WERI-Rb-1 (cell line): Measurements from ENCODE around the gene PDE6G.

Experiments used
- DNase-seq: peaks from one replicate; pipeline ENCODE4 v3.0.0-alpha.2; 2020
- H3K27ac ChIP-seq: fragments of 250-450 bp; sonication (Bioruptor Pico); 2 replicates; pipeline ENCODE4 v1.5.1; 2020; ENCODE audit warnings: mild to moderate bottlenecking, moderate library complexity
- H3K27me3 ChIP-seq: fragments of 250-450 bp; sonication (Bioruptor Pico); 2 replicates; pipeline ENCODE4 v1.5.1; 2021; ENCODE audit warnings: mild to moderate bottlenecking, low read depth, moderate library complexity; ENCODE audit not compliant: insufficient read depth, severe bottlenecking
- H3K36me3 ChIP-seq: fragments of 250-450 bp; sonication (Bioruptor Pico); 2 replicates; pipeline ENCODE4 v1.5.1; 2020; ENCODE audit warnings: mild to moderate bottlenecking, moderate library complexity
- H3K4me3 ChIP-seq: 2 replicates; pipeline ENCODE4 v1.5.1; 2011; ENCODE audit warnings: low read depth, mild to moderate bottlenecking, control low read depth, low read length
- H3K9me3 ChIP-seq: fragments of 250-450 bp; sonication (Bioruptor Pico); 2 replicates; pipeline ENCODE4 v1.5.1; 2021; ENCODE audit warnings: mild to moderate bottlenecking, moderate library complexity; ENCODE audit not compliant: severe bottlenecking
- CTCF ChIP-seq: IDR thresholded peaks from 2 replicates; pipeline ENCODE4 v1.5.1; 2011; ENCODE audit warnings: low read depth, mild to moderate bottlenecking, control low read depth, inconsistent platforms, low read length

The PDE6G gene

DNA sequence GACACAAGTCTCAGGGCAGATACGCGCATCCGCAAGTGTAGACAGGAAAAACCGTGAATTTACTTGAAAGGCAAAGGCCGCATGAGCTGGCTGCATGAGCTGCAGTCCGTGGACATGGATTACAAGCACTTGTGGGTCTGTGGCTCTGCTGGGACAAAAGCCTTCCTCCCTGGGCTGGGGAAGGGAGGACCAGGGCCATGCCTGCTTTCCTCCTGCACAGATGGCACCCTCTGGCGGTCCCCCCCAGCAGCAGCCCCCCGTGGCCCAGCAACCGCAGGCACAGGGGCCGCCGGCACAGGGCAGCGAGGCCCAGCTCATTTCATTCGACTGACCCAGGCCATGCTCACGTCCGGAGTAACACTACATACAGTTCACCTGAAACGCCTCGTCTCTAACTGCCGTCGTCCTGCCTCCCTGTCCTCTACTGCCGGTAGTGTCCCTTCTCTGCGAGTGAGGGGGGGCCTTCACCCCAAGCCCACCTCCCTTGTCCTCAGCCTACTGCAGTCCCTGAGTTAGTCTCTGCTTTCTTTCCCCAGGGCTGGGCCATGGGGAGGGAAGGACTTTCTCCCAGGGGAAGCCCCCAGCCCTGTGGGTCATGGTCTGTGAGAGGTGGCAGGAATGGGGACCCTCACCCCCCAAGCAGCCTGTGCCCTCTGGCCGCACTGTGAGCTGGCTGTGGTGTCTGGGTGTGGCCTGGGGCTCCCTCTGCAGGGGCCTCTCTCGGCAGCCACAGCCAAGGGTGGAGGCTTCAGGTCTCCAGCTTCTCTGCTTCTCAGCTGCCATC lies 45.1 kb upstream of the PDE6G start:
- H3K36me3 ChIP-seq = peaks cover 95% of the 10 kb centered on the region
- H3K27me3 ChIP-seq = no peaks in the 10 kb centered on the region
- H3K4me3 ChIP-seq = peak overlapping the region; percentile 68
- no peaks in the 10 kb centered on the region for H3K9me3 ChIP-seq
- H3K27ac ChIP-seq = peak overlapping the region; percentile 97
- peak; percentile 46 for TF ChIP-seq CTCF
- DNase-seq = no peak

DNA sequence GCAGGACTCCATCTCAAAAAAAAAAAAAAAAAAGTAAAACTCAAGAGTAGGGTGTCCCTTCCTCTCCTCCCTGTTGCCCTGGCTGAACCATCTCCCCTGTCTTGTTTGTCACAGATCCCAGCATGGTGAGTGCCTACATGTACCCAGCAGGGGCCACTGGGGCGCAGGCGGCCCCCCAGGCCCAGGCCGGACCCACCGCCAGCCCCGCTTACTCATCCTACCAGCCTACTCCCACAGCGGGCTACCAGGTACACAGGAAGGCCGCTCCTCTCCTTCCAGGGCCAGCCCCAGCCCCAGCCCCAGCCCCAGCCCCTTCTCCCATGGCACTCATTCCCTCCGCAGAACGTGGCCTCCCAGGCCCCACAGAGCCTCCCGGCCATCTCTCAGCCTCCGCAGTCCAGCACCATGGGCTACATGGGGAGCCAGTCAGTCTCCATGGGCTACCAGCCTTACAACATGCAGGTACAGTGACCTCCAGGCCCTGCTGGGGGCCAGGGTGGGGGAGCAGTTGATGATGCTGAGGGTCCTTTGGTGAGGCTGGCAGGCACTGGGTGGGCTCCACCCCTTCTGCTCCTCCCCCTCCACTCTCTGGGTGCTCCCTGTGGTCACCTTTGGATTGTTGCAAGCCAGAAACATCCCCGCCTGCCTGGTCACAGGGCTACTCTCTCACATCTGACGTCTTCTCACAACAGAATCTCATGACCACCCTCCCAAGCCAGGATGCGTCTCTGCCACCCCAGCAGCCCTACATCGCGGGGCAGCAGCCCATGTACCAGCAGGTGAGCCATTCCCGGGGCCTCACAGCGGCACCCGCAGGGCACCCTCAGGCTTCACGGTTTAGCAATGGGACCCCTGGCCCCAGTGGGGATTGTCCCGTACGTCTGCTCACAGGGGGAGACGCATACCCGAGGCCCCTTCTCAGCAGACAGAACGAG lies 44.3 kb upstream of the PDE6G start:
- no peak for TF ChIP-seq CTCF
- no peaks in the 10 kb centered on the region for H3K27me3 ChIP-seq
- peak overlapping the region; percentile 97; the same call in 1 of the 2 replicates for H3K27ac ChIP-seq
- peaks cover 95% of the 10 kb centered on the region for H3K36me3 ChIP-seq
- no peak overlapping the region for H3K4me3 ChIP-seq
- H3K9me3 ChIP-seq = no peaks in the 10 kb centered on the region
- no peak for DNase-seq

- Histone ChIP-seq H3K36me3 (peaks cover 96% of the 10 kb centered on the region), H3K27ac (no peak overlapping the region), H3K27me3 (no peaks in the 10 kb centered on the region), H3K4me3 (no peak overlapping the region), H3K9me3 (no peaks in the 10 kb centered on the region)
- DNase-seq = no peak
- TF ChIP-seq CTCF = no peak
Measured at GRCh38 chr17:81697261-81698044, 41.1 kb upstream of the PDE6G start.

GRCh38 chr17:81696218-81696941 lies 40.0 kb upstream of the PDE6G start:
- Histone ChIP-seq H3K4me3 (no peak overlapping the region), H3K9me3 (no peaks in the 10 kb centered on the region), H3K27me3 (no peaks in the 10 kb centered on the region), H3K27ac (no peak overlapping the region; the same call in 1 of the 2 replicates), H3K36me3 (peaks cover 96% of the 10 kb centered on the region)
- TF ChIP-seq CTCF = no peak
- DNase-seq = no peak

- H3K4me3 ChIP-seq = no peak overlapping the region
- DNase-seq = no peak
- H3K9me3 ChIP-seq = no peaks in the 10 kb centered on the region
- TF ChIP-seq CTCF = no peak
- no peak overlapping the region for H3K27ac ChIP-seq
- peaks cover 96% of the 10 kb centered on the region for H3K36me3 ChIP-seq
- H3K27me3 ChIP-seq = no peaks in the 10 kb centered on the region
Measured at GRCh38 chr17:81695801-81696200, 39.5 kb upstream of the PDE6G start.
